MM.1S (cell line): ENCODE measurements around the gene PDE11A.

Experiments used
- DNase-seq: peaks from one replicate; pipeline ENCODE4 v3.0.0-alpha.2; 2015
- H2AFZ ChIP-seq: fragments of 300-600 bp; sonication (generic); 2 replicates; pipeline ENCODE4 v1.6.0; 2016; ENCODE audit warnings: antibody characterized with exemption, low read length
- H3F3A ChIP-seq: fragments of 300-600 bp; sonication (generic); 2 replicates; pipeline ENCODE4 v1.6.1; 2016; ENCODE audit warnings: mild to moderate bottlenecking, antibody characterized with exemption, low read length, moderate library complexity, mixed read lengths; ENCODE audit not compliant: insufficient read depth
- H3K27ac ChIP-seq: fragments of 300-600 bp; sonication (generic); 2 replicates; pipeline ENCODE4 v1.5.1; 2016; ENCODE audit warnings: mild to moderate bottlenecking, low read length
- H3K27me3 ChIP-seq: fragments of 300-600 bp; sonication (generic); replicated peaks from 2 replicates; pipeline ENCODE4 v1.6.0; 2016; ENCODE audit warnings: low read length; ENCODE audit not compliant: insufficient read depth
- H3K36me3 ChIP-seq: fragments of 300-600 bp; sonication (generic); replicated peaks from 2 replicates; pipeline ENCODE4 v1.6.1; 2016; ENCODE audit warnings: mild to moderate bottlenecking, low read length, mixed read lengths; ENCODE audit not compliant: insufficient read depth
- H3K4me1 ChIP-seq: fragments of 300-600 bp; sonication (generic); 2 replicates; pipeline ENCODE4 v1.6.1; 2016; ENCODE audit warnings: low read length, mixed read lengths
- H3K4me2 ChIP-seq: fragments of 300-600 bp; sonication (generic); 2 replicates; pipeline ENCODE4 v1.6.0; 2016; ENCODE audit warnings: low read depth, low read length
- H3K4me3 ChIP-seq: fragments of 300-600 bp; sonication (generic); 2 replicates; pipeline ENCODE4 v1.5.1; 2016; ENCODE audit warnings: low read length, mixed read lengths
- H3K79me2 ChIP-seq: fragments of 300-600 bp; sonication (generic); 2 replicates; pipeline ENCODE4 v1.6.1; 2016; ENCODE audit warnings: mixed run types, low read length, mixed read lengths
- H3K9ac ChIP-seq: fragments of 300-600 bp; sonication (generic); 2 replicates; pipeline ENCODE4 v1.6.1; 2016; ENCODE audit warnings: low read length, mixed read lengths
- H3K9me2 ChIP-seq: fragments of 300-600 bp; sonication (generic); replicated peaks from 2 replicates; pipeline ENCODE4 v1.6.1; 2016; ENCODE audit warnings: mild to moderate bottlenecking, low read length, mixed read lengths; ENCODE audit not compliant: insufficient read depth
- H3K9me3 ChIP-seq: fragments of 300-600 bp; sonication (generic); replicated peaks from 2 replicates; pipeline ENCODE4 v1.6.1; 2016; ENCODE audit warnings: mild to moderate bottlenecking, low read length, mixed read lengths; ENCODE audit not compliant: insufficient read depth
- H4K20me1 ChIP-seq: fragments of 300-600 bp; sonication (generic); 2 replicates; pipeline ENCODE4 v1.6.1; 2016; ENCODE audit warnings: mild to moderate bottlenecking, low read length, moderate library complexity, mixed read lengths; ENCODE audit not compliant: insufficient read depth
- EZH2 ChIP-seq: fragments of 300-600 bp; sonication (generic); optimal IDR thresholded peaks from 2 replicates; pipeline ENCODE3; 2017; ENCODE audit warnings: low read depth, mild to moderate bottlenecking, antibody characterized with exemption, low read length, mixed read lengths
- EZH2phosphoT487 ChIP-seq: fragments of 300-600 bp; sonication (generic); IDR thresholded peaks from 2 replicates; pipeline ENCODE4 v1.6.1; 2018; ENCODE audit warnings: antibody characterized with exemption, low read length
- TF ChIP-seq, protein P1 (sequence below): fragments of 300-600 bp; sonication (generic); IDR thresholded peaks from 2 replicates; pipeline ENCODE4 v1.5.1; 2016; ENCODE audit warnings: antibody characterized with exemption, low read length, mixed read lengths

Gene PDE11A

DNA sequence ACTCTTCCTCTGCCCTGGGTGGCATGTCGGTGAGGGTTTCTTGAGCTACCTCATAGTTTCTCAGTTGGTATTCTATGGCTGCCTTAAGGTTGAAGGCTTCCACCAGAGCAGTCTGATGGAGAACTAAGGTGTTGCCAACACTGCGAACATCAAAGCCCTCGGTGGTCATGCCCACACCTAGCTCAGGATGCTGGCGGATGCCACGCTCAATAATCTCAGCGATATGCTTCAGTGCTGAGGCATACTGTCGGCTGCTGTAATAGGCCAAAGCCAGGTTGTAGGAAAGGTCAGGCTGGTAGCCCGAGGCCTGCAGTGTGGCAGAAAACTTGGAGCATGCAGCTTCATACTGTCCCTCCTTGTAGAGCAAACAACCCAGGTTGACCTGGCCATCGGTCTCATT, 454.7 kb downstream of the PDE11A start:
- H3K79me2 ChIP-seq: no peaks in the 10 kb centered on the region
- no peaks in the 10 kb centered on the region for H3K36me3 ChIP-seq
- peak overlapping the region; percentile 78; the same call in 1 of the 2 replicates for H3K27ac ChIP-seq
- H4K20me1 ChIP-seq: no peaks in the 10 kb centered on the region
- DNase-seq: no peak
- peak overlapping the region; percentile 88; the same call in 1 of the 2 replicates for H3K9ac ChIP-seq
- peaks cover 8% of the 10 kb centered on the region; the same call in 1 of the 2 replicates for H3K4me1 ChIP-seq
- H2AFZ ChIP-seq: peak overlapping the region; percentile 96
- H3K27me3 ChIP-seq: no peaks in the 10 kb centered on the region
- TF ChIP-seq EZH2phosphoT487 (no peak), EZH2 (no peak)
- TF ChIP-seq, protein P1, sequence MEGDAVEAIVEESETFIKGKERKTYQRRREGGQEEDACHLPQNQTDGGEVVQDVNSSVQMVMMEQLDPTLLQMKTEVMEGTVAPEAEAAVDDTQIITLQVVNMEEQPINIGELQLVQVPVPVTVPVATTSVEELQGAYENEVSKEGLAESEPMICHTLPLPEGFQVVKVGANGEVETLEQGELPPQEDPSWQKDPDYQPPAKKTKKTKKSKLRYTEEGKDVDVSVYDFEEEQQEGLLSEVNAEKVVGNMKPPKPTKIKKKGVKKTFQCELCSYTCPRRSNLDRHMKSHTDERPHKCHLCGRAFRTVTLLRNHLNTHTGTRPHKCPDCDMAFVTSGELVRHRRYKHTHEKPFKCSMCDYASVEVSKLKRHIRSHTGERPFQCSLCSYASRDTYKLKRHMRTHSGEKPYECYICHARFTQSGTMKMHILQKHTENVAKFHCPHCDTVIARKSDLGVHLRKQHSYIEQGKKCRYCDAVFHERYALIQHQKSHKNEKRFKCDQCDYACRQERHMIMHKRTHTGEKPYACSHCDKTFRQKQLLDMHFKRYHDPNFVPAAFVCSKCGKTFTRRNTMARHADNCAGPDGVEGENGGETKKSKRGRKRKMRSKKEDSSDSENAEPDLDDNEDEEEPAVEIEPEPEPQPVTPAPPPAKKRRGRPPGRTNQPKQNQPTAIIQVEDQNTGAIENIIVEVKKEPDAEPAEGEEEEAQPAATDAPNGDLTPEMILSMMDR: no peak
- no peaks in the 10 kb centered on the region for H3K9me3 ChIP-seq
- no peaks in the 10 kb centered on the region for H3K9me2 ChIP-seq
- H3K4me2 ChIP-seq: peak overlapping the region; percentile 84
- H3F3A ChIP-seq: no peaks in the 10 kb centered on the region
- peak overlapping the region; percentile 79 for H3K4me3 ChIP-seq

DNA sequence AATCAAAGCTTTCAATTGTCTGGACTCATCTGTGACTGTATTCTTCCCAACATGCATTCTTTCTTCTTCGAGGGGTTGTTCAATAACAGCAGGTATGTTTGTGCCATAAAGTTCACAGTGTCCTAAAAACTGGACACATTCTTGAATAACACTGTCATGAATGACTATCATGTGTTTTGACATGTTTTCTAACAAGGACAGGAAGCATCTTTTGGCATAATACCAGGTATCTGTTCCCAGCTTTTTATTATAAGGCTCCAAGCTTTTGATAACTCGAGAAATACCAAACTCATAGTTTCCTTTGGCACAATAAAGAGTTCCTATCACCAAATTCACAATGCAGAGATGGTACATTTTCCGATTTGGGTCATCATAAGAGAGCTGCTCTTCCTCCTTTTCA, 455.8 kb downstream of the PDE11A start:
- no peak for TF ChIP-seq EZH2
- TF ChIP-seq, protein P1: no peak
- TF ChIP-seq EZH2phosphoT487: no peak

DNA sequence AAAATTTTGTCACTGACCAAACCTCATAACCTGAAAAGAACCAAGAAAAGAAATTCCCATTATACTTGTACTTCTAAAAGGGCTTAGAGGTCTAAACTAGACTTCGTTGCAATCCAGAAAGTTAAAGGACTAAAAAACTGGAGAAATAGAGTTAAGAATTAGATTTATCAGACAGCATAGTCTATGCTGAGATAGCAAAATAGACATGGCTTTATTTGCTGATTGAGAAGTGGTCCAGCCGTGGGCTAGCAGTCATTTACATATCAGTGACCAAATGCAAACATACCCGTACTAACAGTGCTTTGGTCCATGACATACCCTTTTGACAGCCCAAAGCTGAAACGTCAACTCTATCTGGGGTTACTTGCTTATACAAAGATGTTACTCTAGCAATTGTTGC, 456.5 kb downstream of the PDE11A start:
- Histone ChIP-seq H3K79me2 (no peaks in the 10 kb centered on the region), H3K4me3 (no peak overlapping the region), H3F3A (peaks cover 11% of the 10 kb centered on the region; the same call in 1 of the 2 replicates), H2AFZ (no peak overlapping the region), H3K9me3 (no peaks in the 10 kb centered on the region), H3K27me3 (no peaks in the 10 kb centered on the region), H3K4me2 (no peak overlapping the region), H3K36me3 (no peaks in the 10 kb centered on the region), H3K4me1 (peaks cover 25% of the 10 kb centered on the region), H3K27ac (no peak overlapping the region), H4K20me1 (no peaks in the 10 kb centered on the region), H3K9ac (no peak overlapping the region), H3K9me2 (no peaks in the 10 kb centered on the region)
- TF ChIP-seq, protein P1: no peak
- no peak for DNase-seq

More for the DNA sequence above, 455.8 kb downstream of the PDE11A start:
- Histone ChIP-seq H3K4me1 (peaks cover 19% of the 10 kb centered on the region), H3K27me3 (no peaks in the 10 kb centered on the region), H3F3A (peaks cover 4% of the 10 kb centered on the region; the same call in 1 of the 2 replicates), H3K9me3 (no peaks in the 10 kb centered on the region), H3K36me3 (no peaks in the 10 kb centered on the region), H3K4me3 (no peak overlapping the region), H4K20me1 (no peaks in the 10 kb centered on the region), H3K9ac (no peak overlapping the region), H3K9me2 (no peaks in the 10 kb centered on the region), H2AFZ (no peak overlapping the region), H3K4me2 (no peak overlapping the region), H3K79me2 (no peaks in the 10 kb centered on the region), H3K27ac (no peak overlapping the region)
- DNase-seq: no peak
